HG03460 (cell line): Measurements from ENCODE around the gene NCL.

ENCODE experiments used
- ATAC-seq: cut with Tn5 transposase; IDR thresholded peaks from one replicate; pipeline ENCODE4 v1.9.1; 2021; ENCODE audit not compliant: unreplicated experiment

Gene NCL, protein sequence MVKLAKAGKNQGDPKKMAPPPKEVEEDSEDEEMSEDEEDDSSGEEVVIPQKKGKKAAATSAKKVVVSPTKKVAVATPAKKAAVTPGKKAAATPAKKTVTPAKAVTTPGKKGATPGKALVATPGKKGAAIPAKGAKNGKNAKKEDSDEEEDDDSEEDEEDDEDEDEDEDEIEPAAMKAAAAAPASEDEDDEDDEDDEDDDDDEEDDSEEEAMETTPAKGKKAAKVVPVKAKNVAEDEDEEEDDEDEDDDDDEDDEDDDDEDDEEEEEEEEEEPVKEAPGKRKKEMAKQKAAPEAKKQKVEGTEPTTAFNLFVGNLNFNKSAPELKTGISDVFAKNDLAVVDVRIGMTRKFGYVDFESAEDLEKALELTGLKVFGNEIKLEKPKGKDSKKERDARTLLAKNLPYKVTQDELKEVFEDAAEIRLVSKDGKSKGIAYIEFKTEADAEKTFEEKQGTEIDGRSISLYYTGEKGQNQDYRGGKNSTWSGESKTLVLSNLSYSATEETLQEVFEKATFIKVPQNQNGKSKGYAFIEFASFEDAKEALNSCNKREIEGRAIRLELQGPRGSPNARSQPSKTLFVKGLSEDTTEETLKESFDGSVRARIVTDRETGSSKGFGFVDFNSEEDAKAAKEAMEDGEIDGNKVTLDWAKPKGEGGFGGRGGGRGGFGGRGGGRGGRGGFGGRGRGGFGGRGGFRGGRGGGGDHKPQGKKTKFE

DNA sequence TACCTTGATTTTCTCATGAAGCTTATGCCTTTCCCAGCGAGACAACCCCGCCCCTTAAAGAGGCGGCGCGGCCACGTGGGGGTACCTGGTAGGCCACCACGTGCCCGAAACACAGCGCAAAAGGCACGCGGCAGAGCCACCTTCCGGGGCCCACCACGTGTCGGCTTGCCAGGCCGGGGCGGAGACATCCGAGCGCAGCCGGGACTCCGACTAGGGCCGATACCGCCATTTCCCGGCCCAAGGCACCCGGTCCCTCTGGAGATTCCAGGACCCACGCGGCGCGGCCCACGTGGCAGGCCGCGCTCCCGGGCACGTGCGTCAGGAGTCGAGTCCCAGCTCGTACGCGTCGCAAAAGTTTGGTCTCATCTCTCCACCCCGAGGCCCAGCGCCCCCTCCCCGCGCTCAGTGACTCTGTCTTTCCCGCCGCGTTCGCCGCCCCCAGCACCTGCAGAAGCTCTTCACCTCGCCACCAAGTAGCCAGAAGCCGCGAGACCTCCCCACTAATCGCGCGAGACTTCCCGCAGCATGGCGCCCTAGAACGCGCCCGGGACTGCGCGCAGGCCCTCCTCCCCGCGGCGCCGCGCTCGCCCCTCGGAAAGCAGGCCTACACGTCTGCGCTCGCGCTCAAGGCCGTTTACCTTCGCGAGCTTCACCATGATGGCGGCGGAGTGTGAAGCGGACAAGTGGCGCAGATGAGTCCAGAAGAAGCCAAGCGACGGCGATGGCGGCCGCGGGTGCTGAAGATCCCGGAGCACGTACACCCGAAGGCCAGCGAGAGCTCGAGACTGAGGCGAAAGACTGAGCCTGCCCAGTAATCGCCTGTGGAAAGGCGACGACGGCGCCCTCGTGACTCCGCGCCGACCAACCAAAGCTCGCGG lies at the start of gene NCL:
Gene NCL (minus strand): TSS at position 787 of the 878 bp plus-strand sequence. CDS start 131 bp downstream, at position 656.
- peak; percentile 88 for ATAC-seq

DNA sequence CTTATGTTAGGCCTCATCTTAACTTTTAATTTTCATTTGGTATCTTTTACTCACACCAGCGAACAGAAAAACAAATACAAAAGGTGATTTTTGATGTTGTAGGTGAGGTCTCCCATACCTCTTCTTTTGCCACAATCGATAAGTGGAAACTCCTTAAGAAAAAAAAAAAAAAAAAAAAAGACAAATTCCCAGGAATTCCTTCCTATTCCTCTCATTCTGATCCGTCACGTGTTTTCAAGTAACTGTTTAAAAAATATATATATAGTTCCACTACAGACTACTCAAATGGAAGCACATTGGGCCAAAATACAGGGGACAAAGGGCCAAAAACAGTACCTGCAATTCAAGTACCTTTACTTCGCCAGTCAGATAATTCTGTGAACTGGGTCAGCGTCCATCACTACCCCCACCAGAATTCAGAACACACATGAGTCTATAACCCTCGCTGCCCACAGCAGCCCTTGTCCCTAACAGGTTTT lies 49.5 kb upstream of the NCL start:
- ATAC-seq: no peak

DNA sequence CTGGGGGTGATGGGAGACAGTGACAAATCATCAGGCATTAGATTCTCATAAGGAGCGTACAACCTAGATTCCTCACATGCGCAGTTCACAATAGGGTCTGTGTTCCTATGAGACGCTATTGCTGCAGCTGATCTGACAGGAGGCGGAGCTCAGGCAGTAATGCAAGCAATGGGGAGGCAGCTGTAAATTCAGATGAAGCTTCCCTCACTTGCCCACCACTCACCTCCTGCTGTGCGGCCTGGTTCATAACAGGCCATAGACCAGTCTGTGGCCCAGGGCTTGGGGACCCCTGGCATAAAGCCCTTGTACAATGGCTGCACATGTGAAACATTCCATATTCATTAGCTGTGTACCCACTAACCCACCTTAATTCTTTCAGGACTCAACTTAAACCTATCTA lies 47.9 kb upstream of the NCL start:
- ATAC-seq: no peak

DNA sequence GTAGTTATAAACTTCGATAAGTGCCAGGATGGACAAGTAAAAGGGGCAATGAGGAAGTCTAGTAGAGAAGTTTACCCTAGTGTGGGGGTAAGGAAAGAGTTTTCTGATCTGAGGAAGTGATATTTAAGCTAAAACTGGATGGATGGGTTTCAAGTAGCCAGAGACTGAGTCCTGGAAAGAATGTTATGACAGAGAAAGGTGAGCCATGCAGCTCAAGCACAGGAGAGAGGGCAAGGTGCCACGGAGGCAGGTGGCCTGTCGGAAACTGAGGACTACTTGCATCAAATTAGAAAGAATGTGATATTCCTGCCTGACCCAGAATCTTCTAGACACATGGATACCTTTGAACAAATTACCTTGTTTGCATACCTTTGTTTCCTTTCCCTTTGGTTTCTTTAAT lies 39.5 kb upstream of the NCL start:
- ATAC-seq: no peak

DNA sequence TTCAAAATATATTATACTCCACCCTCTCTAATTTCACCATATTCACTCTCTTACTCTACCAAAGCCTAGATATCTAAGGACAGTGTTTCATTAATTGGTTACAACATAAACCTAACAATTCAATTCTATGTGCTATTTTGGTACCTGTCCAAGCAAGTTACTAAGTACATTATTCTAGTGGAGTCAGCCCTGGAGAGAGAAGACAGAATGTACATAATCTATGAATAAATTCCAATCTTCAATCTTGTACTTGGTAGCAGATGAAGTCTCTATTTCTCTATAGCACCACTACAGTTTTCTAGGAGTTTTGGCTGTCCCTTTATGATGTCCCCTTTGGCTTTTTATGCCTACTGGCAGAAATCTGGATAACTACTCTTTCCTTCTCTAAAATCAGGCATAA lies 38.3 kb upstream of the NCL start:
- no peak for ATAC-seq

DNA sequence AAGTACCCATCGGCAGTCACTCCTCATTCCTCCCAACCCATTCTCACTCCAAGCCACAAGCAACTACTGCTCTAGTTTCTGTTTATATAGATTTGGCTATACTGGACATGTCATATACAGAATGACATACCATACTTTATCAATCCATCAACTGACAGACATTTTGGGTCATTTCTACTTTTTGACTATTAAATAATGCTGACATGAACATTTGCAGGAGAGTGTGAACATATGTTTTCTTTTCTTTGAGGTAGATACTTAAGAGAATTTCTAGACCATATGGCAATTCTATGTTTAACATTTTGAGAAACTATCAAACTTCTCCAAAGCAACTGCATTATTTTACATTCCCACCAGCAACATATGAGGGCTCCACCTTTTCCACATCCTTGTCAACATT lies 33.4 kb upstream of the NCL start:
- no peak for ATAC-seq

DNA sequence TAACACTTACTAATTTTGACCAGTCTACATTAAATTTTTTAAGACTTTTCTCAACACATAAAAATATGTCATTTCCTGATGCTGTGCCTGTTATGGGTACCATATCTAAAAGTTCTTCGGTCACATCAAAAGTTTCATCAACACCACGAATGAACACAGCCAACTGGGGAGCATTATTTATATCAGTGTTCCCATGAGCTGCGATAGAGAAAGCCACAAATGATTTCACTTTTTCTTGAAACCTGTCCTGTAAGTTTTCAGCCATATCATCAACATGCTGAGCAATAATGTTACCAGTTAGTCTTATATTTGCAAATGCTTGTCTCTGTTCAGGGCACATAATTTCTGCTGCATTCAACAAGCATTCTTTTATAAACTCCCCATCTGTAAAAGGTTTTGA lies 30.4 kb upstream of the NCL start:
- ATAC-seq: no peak

DNA sequence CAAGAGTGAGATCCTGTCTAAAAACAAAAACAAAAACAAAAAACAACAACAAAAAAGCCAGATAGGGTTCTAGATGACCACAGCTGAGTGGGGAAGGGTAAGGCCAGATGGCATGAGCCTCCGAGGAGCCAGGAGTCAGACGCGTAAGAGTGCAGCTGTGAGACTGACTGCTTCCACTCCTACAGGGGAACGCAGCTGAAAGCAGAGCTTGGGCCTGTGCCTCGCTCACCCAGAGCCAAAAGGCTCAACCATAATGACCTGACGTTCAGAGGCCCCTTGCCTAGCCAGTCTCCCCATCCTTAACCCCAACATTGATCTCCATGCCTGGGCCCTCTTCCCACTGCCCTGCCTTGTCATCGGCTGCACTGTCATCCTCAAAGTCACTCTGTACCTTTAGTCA lies 26.5 kb upstream of the NCL start:
- ATAC-seq: no peak

DNA sequence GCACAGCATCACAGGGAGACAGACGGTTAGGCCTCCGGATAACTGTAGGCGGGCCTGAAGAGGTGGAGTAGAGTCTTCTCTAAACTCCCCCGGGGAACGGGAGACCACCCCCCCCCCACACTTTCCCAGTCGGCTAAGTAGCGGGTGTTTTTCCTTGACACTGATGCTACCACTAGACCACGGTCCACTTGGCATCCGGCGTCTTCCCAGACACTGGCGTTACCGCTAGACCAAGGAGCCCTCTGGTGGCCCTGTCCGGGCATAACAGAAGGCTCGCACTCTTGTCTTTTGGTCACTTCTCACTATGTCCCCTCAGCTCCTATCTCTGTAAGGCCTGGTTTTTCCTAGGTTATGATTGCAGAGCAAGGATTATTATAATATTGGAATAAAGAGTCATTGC lies 25.7 kb upstream of the NCL start:
- ATAC-seq: no peak

DNA sequence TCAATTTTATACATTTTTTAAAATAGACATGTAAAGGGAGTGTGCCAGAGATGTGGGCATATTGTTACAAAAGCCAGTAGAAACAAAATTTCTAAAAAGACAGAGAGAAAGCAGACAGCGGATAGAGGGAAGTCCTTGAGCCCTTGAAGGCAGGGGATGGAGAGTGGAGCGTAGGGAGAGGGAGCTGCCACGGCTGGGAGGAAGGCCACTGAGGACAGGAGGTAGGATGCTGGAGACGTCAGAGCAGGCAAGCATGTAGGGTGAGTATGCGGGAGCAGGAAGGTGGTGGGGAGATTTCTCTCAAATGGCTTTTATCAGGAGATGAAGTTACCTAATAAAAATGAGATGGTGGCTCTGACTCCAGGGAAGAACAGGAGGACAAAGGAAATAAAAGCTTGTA lies 24.0 kb upstream of the NCL start:
- no peak for ATAC-seq

DNA sequence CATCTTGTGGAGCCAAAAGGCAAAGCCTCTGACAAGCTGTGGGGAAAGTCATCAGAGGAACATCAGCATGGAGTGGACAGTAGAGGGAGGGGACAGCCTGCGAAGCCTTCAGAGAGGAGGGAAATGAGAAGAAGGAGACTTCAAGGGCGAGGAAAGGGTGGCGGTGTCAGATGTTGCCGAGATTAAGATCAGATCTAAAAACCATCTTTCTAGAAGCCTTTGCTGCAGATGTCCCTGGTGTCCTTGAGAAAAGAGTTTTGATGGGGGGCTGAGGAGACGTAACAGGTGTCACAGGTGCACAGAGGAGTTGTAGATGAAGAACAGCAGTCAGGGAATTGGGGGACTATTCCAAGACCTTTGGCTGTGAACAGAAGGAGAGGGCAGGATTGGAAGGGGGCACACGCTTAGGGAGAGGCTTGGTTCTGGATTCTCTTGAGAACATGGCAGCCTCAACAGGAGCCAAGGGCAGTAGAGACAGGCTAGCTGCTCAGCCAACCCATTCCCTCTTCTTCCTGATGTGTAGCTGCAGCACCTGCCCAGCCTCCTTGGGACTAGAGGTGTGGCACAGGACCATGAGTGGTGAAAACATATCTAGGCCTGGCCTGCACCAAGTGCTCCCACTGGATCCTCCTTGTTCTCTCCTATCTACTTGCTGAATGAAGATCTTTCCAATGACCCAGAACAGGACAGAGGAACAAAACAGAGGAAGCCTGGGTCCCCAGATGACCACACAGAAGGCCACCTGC lies 22.7 kb upstream of the NCL start:
- ATAC-seq: no peak

DNA sequence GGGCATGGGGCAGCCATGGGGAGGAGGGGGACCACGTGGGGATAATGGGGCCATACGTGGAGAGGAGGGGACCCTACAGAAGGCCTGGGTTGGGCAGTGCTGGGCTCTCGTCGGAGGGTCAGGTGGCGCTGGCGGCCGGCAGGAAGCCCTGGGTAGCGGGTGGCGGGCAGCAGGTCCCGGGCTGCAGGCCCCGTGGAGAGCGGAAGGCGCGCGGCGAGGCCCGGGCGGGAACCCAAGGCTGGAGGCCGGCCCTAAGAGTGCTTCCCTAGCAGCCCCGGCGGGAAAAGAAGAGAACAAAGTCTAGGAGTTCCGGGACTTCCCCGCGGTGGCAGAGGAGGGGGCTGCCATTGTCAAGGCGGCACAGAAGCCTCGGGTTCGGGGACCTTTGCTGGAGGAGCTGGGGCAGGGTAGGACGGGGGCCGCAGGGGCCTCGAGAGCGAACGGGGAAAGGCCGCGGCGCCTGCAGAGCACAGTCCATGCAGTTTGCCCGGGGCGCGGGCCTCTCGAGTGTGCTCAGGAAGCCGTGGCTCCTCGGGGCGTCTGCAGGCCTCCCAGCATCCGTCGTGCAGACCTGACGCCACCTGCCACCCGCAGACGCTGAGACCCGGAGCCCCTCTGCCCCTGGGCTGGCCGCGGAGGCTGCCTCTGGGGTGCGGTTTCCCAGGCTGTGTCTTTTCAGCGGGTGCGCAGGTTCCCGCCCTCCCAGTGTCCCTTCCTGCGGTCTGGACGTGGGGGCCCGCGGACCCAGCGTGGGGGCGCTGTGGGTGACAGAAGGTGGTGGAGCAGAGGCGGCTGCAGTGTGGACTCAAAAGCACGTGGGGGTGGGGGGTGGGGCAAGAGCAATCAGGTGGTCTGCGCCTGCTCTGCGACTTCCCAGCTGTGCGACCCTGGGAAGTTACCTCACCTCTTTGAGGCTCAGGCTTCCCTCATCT lies 19.4 kb upstream of the NCL start:
- ATAC-seq: no peak

DNA sequence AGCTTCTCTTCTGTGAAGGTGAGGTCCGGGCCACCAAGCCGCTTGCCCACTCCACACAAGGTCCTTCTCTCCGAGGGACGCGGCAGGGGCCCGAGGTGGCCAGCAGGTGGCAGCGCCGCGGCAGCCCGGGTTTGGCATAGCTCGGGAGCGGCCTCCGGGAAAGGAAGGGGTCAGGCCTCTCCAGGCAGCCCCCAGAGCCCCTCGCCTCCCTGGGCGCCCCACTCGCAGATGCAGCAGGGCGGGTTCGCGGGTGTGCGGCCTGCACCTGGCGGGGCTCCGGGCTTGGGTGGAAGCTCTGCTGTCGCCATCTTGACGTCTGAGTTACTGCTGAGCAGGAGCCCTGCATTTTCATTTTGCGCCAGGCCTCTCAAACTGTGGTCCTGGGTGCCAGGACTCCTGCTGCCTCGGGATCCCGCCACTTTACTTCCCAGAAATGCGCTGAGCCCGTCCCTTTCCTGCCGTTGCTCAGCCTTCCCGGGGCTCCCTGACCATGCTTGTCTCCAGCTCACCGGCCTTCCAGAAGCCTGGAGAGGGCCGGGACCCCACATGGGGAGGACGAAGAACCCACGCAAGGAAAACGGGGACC lies 18.6 kb upstream of the NCL start:
- ATAC-seq: peak; percentile 77

DNA sequence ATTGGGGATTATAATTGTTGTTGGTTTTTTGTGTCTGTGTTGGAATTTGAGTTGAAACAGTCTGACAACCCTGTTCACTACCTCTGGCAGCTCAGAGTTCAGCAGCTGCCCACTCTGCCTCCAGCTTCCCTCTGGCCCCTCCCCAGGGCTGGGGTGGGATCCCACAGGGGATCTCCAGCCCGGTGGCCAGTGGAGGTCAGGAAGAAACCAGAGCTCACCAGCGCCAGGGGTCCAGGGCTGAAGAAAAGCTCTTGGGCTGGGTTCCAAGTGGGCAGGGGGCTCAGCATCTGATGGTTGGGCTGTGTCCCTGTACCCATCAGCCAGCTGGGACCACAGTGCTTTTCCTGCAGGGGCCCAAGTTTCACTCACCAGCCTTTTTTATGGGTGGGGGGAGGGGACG lies 16.5 kb upstream of the NCL start:
- no peak for ATAC-seq

DNA sequence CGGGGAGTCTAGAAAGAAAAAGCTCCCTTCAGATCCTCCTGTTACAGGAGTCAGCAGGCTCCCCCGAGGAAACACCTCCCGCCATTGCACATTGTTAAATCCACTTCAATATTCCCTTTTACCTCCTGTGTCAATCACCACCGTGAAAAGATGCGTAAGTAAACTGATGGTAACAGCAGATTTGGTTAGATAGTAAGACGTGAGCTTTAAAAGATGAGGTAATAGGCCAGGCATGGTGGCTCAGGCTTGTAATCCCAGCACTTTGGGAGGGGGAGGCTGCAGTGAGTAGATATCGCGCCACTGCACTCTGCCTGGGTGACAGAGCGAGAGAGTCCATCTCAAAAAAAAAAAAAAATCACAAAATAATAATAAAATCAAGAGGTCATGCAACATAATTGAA lies 15.2 kb upstream of the NCL start:
- no peak for ATAC-seq

DNA sequence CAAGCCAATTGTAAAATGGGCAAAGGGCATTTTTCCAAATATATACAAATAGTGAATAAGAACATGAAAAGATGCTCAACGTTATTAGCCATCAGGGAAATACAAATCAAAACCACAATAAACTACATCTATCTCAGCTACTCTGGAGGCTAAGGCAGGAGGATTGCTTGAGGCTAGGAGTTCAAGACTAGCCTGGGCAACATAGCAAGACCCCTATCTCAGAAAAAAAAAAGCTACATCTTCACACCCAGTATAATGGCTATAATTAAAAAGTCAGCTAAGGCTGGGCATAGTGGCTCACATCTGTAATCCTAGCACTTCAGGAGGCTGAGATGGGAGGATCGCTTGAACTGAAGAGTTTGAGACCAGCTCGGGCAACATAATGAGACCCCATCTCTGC lies 12.6 kb upstream of the NCL start:
- no peak for ATAC-seq

DNA sequence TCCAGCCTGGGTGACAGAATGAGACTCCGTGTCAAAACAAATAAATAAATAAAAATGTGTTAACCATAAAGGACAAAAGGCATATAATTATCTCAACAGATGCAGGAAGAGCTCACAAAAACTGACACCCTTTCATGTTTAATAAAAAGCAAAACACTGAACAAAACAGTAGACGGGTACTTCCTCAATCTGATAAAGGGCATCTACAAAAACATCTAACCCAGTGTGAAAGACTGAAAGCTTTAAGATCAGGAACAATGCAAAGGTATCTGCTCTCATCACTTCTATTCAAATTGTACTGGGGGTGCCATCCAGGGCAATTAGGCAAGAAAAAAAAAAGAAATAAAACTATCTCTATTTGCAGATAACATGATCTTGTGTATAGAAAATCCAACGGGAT lies 11.7 kb upstream of the NCL start:
- ATAC-seq: no peak

DNA sequence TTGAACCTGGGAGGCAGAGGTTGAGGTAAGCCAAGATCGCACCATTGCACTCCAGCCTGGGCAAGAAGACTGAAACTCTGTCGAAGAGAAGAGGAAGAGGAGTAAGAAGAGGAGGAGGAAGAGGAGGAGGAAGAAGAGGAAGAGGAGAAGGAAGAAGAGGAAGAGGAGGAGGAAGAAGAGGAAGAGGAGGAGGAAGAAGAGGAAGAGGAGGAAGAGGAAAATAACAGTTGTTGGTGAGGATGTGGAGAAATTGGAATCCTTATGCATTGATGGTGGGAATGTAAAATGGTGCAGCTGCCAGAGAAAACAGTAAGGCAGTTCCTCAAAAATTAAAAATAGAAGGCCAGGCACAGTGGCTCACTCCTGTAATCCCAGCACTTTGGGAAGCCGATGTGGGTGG lies 8.5 kb upstream of the NCL start:
- no peak for ATAC-seq

DNA sequence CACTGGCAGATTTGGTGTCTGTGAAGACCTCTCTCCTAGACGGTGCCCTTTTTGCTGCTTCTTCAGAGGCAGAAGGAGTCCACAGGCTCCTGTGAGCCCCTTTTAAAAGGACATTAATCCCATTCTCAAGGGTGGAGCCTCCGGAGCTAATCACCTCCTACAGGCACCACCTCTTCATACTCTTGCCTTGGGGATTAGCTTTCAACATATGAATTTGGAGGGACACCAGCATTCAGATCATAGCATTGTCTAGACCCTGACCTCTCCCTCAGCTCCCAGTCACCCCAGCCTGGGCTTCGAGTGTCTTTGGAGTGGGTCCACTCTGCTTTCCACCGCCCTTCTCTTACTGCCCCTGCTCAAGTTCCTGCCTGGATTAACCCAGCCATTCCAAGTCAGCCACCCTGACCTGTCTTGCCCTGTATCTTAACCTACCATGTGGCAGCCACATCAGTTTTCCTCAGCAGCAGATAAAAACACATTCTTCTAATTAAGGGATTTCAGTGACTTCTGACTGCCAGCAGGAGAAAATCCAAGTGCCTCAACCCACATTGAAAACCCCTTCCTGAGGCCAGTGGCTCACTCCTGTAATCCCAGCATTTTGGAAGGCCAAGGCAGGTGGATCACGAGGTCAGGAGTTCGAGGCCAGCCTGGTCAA lies 6.1 kb upstream of the NCL start:
- no peak for ATAC-seq
